ENCODE measurements around the gene NSG1. TPM values are rescaled to one million over a fixed set of nuclear protein-coding genes. Genes with fewer than 3 reads are reported as not detected.

The NSG1 gene
- total and polyA plus RNA-seq, 2 donors (not counting 3 experiments of a cell fraction or from before 2014, with no cell fraction given), result 2.0 to 2.9 TPM

DNA sequence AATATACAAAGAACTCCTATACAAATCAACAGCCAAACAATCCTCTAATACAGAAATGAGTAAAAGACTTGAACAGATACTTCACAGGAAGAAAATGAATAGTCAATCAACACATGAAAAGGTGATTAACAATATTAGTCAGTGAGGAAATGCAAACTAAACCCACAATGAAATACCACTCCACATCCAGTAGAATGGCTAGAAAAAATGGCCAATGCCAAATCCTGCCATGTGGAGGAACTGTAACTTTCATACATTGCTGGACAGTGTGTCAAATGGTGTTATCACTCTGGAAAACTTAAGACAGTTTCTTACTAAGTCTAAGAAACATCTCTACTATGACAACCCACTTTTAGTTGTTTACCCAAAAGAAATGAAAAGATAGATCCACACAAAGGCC, 59.5 kb downstream of the NSG1 start:
- no peaks in the 10 kb centered on the region for H3K9me1 ChIP-seq (replicated peaks; ENCODE audit: control insufficient read depth, extremely low read depth, insufficient read depth, low read length)

More for the DNA sequence above, 59.5 kb downstream of the NSG1 start:
- Histone ChIP-seq H4K20me1 (replicated peaks; ENCODE audit: control insufficient read depth, extremely low read depth, insufficient read depth, low read length) (no peaks in the 10 kb centered on the region), H2AFZ (ENCODE audit: low read depth, low read length) (no peak overlapping the region), H3K4me1 (ENCODE audit: control insufficient read depth, extremely low read depth, insufficient read depth, low read length) (peaks cover 3% of the 10 kb centered on the region), H3K27me3 (ENCODE audit: control insufficient read depth in 2 of 2, insufficient read depth in 2 of 2, low read length in 2 of 2) (no peaks in the 10 kb centered on the region), H3K4me3 (replicated peaks in 1 of 3; ENCODE audit: insufficient read depth in 1 of 3, low read depth in 1 of 3, low read length in 3 of 3) (no peak overlapping the region), H3K9ac (replicated peaks; ENCODE audit: extremely low read depth, insufficient read depth, low read length) (no peak overlapping the region), H3K9me3 (replicated peaks; ENCODE audit: control insufficient read depth, insufficient read depth, low read length) (no peaks in the 10 kb centered on the region), H3K36me3 (ENCODE audit: control insufficient read depth in 2 of 2, extremely low read depth in 1 of 2, insufficient read depth in 2 of 2, low read length in 2 of 2) (no peaks in the 10 kb centered on the region), H3K79me2 (ENCODE audit: control insufficient read depth, insufficient read depth, low read length) (no peaks in the 10 kb centered on the region), H3K27ac (ENCODE audit: insufficient read depth, low read depth, low read length) (no peak overlapping the region), H3K4me2 (ENCODE audit: insufficient read depth, low read length) (no peak overlapping the region)
- CTCF ChIA-PET, result no interaction called here
- FAIRE-seq, result no peak
- intact Hi-C loops (cut with micrococcal nuclease) (no loop called here), dilution Hi-C loops (cut with MboI; ENCODE audit: extremely low pct_ligation_motif_present, low sequenced_read_pairs) (no loop called here)
- no peak for DNase-seq (ENCODE audit: low read depth, low spot score)
- POLR2A ChIA-PET, result no interaction called here
- BruUV-seq (replicated peaks), result no TSS peak
- TF ChIP-seq GATA2 (IDR thresholded peaks at IDR 0.05; ENCODE audit: insufficient read depth, insufficient read length, low read depth, low read length) (no peak), FOS (IDR thresholded peaks at IDR 0.05; ENCODE audit: borderline replicate concordance, insufficient read depth, low read length) (no peak), POLR2A (IDR thresholded peaks at IDR 0.05; ENCODE audit: low read depth, low read length) (no peak), EZH2 (IDR thresholded peaks at IDR 0.05; ENCODE audit: borderline replicate concordance, low read depth, low read length, severe bottlenecking) (no peak), JUN (IDR thresholded peaks at IDR 0.05; ENCODE audit: borderline replicate concordance, insufficient read depth, insufficient read length, low read depth) (no peak), POLR2AphosphoS5 (IDR thresholded peaks at IDR 0.05; ENCODE audit: insufficient read depth, low read depth, low read length) (no peak), MYC (IDR thresholded peaks at IDR 0.05; ENCODE audit: low read depth, low read length) (no peak)
- TF ChIP-seq, protein P1, sequence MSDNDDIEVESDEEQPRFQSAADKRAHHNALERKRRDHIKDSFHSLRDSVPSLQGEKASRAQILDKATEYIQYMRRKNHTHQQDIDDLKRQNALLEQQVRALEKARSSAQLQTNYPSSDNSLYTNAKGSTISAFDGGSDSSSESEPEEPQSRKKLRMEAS (IDR thresholded peaks at IDR 0.05; ENCODE audit: insufficient read depth, insufficient read length), result no peak
- TF ChIP-seq, protein P2, sequence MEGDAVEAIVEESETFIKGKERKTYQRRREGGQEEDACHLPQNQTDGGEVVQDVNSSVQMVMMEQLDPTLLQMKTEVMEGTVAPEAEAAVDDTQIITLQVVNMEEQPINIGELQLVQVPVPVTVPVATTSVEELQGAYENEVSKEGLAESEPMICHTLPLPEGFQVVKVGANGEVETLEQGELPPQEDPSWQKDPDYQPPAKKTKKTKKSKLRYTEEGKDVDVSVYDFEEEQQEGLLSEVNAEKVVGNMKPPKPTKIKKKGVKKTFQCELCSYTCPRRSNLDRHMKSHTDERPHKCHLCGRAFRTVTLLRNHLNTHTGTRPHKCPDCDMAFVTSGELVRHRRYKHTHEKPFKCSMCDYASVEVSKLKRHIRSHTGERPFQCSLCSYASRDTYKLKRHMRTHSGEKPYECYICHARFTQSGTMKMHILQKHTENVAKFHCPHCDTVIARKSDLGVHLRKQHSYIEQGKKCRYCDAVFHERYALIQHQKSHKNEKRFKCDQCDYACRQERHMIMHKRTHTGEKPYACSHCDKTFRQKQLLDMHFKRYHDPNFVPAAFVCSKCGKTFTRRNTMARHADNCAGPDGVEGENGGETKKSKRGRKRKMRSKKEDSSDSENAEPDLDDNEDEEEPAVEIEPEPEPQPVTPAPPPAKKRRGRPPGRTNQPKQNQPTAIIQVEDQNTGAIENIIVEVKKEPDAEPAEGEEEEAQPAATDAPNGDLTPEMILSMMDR (IDR thresholded peaks at IDR 0.05; ENCODE audit: extremely low read depth in 1 of 2, insufficient read depth in 1 of 2, low read depth in 1 of 2, low read length in 2 of 2), result no peak

Measured in endothelial cell of umbilical vein (primary cell).